Activated CD4-positive, alpha-beta T cell treated with anti-CD3 and anti-CD28 coated beads, Interleukin-2, Interleukin-4, amounts not matched to agents 100 ng/mL and 50 ng/mL, durations not matched to agents 16 hours and 8 hours (primary cell): ENCODE measurements around the gene TMCO4.

ENCODE experiments used
- DNase-seq: peaks from one replicate; pipeline ENCODE4 v3.0.0-alpha.2; 2020; ENCODE audit warnings: low spot score

TMCO4 gene

DNA sequence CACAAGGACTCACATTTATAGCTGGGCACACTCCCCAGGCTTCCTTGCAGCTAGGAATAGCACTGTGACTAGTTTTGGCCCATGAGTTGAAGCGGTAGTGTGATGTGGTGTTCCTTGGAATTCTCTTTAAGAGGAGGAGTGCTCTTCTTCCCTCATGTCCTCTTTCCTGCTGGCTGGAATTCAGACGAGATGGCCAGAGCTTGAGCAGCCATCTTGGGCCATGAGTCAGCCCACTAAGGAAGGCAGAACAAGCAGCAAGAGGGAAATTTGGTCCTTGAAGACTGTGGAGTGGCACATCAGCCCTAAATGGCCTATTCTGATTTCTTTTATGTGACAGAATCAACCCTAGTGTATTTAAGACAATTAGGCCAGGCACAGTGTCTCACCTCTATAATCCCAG is 115.0 kb downstream of the TMCO4 start:
- no peak for DNase-seq

GRCh38 chr1:19683351-19683750 is 116.4 kb downstream of the TMCO4 start:
- no peak for DNase-seq

GRCh38 chr1:19682901-19683300 is 116.8 kb downstream of the TMCO4 start:
- no peak for DNase-seq

DNA sequence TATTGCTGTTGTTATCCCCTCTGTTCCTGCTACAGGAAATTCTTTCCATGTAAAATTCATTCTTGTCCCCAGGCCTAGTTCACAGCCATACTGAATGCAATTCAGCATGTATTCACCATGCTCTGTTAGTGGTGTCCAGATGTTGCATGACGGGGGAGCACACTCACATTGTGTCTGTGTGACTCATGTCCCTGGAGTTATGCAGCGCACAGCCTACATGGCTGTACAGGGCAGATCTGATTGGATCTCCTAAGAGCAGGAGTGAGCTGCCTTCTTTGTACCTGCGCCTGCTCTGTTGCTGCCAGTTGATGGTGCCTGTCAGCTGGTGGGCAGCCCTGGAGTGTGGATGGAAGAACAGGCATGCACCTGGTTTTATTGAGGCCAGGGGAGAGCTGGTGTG is 117.5 kb downstream of the TMCO4 start:
- no peak for DNase-seq

DNA sequence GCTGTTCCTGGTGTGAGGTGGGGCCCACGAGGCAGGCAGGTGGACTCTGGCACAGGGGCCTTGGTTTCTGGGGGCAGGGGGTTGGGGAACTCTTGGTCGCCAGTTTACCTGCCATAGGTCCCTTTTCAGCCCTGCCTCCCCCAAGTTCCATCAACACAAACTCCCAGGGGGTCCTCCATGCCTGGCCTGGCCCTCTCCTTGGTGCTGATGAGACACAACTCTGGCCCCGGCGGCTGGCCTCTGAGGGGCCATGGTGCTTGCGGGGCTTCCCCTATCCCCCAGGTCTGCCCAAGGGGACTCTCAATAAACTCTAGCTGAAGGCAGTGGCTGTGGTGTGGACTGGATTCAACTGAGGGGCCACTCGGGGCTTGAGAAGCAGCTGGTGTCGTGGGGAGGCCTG is 119.1 kb downstream of the TMCO4 start:
- DNase-seq = no peak

DNA sequence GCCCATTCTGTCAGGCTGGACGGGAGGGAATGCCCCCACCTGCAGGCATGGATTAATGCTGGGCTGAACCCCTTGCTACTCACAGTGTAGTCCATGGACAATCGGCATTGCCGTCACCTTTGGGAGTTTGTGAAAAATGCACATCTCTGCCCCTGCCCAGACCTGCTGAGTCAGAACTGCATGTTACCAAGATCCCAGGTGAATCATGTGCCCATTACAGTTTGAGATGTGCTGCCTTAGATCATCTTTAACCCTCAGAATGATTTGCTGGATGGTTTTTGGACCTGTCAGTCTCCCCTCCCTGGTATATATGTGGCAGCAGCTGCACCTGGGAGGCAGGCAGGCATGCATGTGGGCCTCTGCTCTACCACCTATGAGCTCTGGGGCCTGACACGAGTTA is 120.0 kb downstream of the TMCO4 start:
- DNase-seq = no peak

DNA sequence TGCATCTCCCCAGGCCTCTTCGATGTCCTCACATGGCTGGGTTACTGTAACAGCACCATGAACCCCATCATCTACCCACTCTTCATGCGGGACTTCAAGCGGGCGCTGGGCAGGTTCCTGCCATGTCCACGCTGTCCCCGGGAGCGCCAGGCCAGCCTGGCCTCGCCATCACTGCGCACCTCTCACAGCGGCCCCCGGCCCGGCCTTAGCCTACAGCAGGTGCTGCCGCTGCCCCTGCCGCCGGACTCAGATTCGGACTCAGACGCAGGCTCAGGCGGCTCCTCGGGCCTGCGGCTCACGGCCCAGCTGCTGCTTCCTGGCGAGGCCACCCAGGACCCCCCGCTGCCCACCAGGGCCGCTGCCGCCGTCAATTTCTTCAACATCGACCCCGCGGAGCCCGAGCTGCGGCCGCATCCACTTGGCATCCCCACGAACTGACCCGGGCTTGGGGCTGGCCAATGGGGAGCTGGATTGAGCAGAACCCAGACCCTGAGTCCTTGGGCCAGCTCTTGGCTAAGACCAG is 120.7 kb downstream of the TMCO4 start:
- no peak for DNase-seq

DNA sequence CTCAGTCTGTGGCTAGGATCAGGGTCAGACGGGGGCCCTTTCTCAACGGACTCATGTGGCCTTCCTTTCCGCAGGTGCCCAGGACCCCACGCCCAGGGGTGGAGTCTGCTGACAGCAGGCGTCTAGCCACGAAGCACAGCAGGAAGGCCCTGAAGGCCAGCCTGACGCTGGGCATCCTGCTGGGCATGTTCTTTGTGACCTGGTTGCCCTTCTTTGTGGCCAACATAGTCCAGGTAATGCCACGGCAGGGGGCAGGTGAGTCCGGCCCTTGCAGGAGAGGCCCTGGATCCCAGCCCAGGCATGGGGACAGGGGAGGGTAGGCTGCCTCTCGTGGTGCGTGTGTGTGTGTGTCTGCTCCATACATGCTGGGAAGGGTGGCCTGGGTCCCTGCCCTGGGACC is 121.2 kb downstream of the TMCO4 start:
- DNase-seq = no peak

DNA sequence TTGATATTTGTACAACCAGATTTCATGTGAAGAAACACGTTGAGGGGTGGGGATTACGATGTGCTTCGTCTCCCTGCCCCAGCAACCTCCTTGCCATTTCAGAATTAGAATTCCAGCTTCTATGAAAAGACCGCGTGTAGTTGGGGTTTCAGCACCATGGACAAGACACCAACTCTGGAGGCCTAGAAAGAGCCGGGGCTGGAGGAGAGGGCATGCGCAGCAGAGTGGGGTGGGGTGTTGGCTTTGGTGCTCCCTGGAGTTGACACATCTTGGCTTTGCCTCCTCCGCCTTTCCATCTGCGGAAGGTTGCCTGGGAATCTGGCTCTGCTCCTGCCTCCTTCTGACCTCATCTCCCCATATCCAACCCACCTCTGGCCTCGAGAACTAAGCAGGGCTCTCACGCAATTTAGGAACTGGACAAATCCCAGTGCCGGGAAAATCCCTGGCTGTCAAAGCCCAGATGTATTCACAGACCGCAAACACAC is 123.2 kb downstream of the TMCO4 start:
- no peak for DNase-seq

DNA sequence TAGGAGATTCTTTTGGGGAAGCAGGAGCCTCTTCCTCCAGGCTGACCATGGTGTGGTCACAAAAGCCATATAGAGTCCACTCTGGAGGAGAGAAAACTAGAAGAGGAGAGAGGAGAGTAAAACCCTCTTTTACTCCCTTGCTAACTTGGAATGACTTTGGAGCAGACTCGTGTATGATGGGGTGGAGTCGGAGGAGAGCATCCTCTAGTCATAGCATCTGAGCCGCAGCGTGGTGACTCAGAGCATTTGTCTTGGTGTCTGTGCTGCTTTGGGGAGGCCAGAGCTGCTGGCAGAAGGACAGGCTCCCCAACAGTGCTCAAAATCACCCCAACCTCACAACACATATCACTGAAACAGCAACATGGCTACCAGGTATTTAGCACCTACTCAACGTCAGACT is 123.9 kb downstream of the TMCO4 start:
- no peak for DNase-seq

DNA sequence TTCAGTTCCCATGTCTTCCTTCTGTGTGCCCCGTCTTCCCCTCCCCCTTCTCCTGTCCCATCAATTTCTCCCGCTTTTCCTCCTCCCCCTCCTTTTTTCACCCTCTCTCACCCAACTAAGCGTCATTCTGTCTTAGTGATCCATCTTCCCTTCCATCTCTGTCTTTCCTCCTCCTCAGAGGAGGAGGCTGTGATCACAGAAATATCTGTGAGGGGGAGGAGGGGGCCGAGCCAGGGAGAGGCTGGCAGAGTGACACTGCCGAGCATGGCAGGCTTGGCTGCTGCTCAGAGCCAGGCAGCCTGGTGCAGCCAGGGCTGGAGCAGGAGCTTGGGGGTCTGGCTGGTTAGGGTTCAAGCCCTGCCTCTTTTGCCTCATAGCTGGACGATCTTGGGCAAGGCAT is 127.5 kb downstream of the TMCO4 start:
- no peak for DNase-seq

GRCh38 chr1:19670787-19671186 is 128.9 kb downstream of the TMCO4 start:
- no peak for DNase-seq

DNA sequence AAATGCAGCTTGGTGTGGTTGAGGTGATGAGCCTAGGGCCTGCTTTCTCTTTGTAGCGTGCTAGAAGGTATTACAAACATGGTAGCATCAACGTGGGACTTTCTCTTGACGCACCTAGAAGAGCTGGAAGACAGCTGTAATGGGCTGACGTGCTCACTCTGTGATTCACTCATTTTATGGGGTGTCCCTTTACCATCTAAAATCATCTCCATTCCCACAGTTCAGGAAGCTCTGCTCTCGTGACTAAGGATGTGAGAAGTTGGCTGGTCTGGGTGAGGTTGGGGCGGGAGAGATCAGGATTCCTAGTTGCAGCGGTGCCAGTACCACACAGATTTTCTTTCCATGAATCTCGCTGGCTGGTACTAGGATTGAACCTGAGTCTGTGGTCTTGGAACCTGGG is 130.8 kb downstream of the TMCO4 start:
- DNase-seq = no peak

DNA sequence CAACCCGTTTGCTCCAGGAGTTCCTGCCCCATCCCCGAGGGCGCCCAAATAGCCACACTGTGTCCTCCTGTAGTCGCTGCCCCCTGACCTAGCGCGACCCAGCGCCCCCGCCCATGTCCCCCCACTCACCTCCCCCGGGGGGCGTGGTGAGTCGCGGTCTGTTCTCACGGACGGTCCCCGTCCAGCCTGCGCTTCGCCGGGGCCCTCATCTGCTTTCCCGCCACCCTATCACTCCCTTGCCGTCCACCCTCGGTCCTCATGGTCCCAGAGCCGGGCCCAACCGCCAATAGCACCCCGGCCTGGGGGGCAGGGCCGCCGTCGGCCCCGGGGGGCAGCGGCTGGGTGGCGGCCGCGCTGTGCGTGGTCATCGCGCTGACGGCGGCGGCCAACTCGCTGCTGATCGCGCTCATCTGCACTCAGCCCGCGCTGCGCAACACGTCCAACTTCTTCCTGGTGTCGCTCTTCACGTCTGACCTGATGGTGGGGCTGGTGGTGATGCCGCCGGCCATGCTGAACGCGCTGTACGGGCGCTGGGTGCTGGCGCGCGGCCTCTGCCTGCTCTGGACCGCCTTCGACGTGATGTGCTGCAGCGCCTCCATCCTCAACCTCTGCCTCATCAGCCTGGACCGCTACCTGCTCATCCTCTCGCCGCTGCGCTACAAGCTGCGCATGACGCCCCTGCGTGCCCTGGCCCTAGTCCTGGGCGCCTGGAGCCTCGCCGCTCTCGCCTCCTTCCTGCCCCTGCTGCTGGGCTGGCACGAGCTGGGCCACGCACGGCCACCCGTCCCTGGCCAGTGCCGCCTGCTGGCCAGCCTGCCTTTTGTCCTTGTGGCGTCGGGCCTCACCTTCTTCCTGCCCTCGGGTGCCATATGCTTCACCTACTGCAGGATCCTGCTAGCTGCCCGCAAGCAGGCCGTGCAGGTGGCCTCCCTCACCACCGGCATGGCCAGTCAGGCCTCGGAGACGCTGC is 133.9 kb downstream of the TMCO4 start:
- DNase-seq = no peak

GRCh38 chr1:19665186-19665495 is 134.6 kb downstream of the TMCO4 start:
- DNase-seq = no peak

DNA sequence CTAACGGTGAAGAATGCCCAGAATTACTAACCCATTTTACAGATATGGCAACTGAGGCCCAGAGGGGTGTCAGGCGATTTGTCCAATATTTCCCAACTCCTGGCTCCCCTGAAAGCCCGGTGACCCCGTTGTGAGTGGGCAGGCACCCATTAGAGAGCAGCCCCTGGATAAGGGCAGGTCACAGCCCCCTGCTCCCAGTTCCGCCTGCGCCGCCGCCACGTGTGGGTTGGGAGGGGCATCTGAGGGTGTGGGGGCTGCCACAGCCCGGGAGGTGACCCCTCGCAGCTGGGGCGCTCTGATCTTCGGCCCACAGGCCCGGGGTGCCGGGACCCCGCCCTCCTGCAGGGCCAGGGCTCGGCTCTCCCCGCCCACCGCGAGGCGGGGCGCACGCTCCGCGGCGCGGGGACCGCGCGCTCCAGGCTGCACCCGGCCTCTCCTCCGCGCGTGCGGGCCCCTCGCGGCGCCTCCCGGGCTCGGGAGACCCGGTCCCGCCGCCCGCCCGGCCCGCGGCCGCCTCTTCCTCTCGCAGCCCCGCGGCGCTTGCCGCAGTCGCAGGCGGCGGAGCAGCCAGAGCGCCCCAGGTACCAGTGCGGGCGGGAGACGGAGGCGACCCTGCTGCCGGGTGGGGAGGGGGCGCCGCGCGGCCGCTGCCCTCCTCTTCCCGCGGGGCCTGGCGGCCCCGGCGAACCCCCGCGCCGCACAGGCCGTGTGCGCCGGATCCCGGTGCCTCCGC is 135.1 kb downstream of the TMCO4 start, which contains the start of gene HTR6:
HTR6 (plus strand) TSS at position 423 of the 733 bp plus-strand sequence. CDS start 879 bp downstream, outside the sequence.
- DNase-seq = no peak

DNA sequence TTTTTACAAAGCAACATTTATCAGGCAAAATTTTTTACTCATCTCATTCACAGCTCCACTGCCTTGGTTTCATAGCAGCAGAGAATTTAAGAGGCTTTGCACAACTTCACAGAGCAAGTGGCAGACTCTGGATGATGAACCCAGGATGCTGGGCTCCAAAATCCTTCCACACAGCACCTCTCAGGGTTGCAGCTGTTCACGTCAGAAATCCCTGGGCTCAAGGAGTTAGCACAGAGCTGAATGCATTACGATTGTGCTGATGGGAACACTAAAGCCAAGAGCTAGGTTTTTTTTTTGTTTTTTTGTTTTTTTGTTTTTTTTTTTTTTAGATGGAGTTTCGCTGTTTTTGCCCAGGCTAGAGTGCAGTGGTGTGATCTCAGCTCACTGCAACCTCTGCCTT is 137.4 kb downstream of the TMCO4 start:
- DNase-seq = no peak

DNA sequence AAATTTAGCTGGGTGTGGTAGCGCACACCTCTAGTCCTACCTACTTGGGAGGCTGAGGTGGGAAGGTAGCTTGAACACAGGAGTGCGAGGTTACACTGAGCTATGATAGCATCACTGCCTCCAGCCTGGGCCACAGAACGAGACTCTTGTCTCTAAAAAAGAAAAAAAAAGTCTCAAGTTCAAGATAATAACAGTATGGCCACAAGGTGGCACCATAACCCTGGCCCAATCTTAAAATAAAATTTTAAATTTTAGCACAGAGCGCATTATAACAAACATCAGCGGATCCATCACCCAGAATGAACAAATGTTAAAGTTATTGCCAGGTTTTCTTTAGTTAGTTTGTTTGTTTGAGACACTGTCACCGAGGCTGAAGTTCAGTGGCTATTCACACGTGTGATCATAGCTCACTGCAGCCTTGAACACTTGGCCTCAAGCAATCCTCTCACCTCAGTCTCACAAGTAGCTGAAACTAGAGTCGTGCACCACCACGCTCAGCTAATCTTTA is 137.9 kb downstream of the TMCO4 start:
- DNase-seq = peak; percentile 42

DNA sequence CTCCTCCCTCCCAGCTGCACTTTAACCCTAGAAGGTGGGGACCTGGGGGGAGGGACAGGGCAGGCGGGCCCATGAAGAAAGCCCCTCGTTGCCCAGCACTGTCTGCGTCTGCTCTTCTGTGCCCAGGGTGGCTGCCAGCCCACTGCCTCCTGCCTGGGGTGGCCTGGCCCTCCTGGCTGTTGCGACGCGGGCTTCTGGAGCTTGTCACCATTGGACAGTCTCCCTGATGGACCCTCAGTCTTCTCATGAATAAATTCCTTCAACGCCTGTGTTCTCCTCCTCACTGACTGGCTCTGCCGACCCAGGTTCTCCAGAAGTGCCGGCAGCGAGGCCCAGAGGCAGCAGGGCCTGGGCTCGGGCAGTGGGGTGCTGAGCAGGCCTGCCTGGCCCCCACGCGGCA is 141.5 kb downstream of the TMCO4 start:
- no peak for DNase-seq

DNA sequence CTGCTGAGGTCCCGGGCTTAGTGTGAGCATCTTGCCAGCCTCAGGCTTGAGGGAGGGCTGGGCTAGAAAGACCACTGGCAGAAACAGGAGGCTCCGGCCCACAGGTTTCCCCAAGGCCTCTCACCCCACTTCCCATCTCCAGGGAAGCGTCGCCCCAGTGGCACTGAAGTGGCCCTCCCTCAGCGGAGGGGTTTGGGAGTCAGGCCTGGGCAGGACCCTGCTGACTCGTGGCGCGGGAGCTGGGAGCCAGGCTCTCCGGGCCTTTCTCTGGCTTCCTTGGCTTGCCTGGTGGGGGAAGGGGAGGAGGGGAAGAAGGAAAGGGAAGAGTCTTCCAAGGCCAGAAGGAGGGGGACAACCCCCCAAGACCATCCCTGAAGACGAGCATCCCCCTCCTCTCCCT is 142.2 kb downstream of the TMCO4 start:
- no peak for DNase-seq

DNA sequence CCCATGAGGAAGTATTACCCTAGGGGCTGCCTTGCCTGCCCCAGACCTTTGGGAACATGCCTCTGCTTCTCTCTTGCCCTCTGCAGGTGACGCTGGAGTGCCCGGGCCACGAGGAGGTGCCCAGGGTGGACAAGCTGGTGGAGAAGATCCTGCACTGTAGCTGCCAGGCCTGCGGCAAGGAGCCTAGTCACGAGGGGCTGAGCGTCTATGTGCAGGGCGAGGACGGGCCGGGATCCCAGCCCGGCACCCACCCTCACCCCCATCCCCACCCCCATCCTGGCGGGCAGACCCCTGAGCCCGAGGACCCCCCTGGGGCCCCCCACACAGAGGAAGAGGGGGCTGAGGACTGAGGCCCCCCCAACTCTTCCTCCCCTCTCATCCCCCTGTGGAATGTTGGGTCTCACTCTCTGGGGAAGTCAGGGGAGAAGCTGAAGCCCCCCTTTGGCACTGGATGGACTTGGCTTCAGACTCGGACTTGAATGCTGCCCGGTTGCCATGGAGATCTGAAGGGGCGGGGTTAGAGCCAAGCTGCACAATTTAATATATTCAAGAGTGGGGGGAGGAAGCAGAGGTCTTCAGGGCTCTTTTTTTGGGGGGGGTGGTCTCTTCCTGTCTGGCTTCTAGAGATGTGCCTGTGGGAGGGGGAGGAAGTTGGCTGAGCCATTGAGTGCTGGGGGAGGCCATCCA is 142.8 kb downstream of the TMCO4 start:
- DNase-seq = no peak

- DNase-seq = no peak
These were observed 143.5 kb downstream of the TMCO4 start for GRCh38 chr1:19656134-19656779.
